Stimulated activated CD8-positive, alpha-beta memory T cell treated with anti-CD3 and anti-CD28 coated beads, Interleukin-7, amount 100 ng/mL, for 1 hour (primary cell): Measurements from ENCODE around the gene ANKHD1.
"Not testable (repeated sequence)": the region's sequence is repeated elsewhere in the genome, so short reads cannot be mapped to it uniquely, and the experiment has no call there.

Experiments
- DNase-seq, 2 donors: peaks; one replicate each; pipeline ENCODE4 v3.0.0-alpha.2; 2020; ENCODE audit warnings: low read depth in 2 of 2

Gene ANKHD1

DNA sequence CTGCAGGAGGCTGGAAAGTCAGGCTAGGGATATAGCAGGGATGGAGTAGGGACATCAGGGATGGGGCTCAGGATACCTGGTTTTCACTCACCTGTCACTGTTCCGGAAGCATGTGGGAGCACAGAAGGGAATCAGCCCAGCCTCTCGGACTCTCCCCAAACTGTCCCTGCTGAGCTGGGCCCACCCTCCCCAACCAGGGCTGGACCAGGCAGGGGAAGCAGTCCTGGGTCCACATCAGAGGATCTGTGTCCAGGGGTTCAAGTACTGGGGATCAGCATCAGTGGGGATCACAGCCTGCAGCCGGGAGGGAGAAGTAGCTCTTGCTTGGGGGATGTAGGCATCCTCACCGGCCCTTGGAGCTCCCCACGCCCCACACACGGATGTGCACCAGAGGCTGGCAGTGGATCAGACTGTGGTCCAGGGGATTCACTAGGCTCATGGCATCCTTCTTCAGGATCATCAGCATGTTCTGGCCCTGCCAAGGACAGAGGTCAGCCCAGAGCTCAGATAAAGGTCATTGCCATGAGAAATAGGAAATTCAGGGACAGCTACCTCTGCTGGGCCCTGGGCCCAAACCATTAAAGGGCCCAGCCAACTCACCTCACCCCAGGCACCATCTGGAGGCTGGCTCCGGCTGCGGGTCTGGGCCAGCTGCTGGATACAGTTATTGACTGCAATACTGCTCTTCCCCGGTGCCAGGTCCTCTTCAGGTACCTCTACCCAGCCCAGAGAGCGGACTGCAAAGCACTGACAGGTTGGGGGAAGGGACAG is 160.3 kb downstream of the ANKHD1 start:
- DNase-seq = no peak

DNA sequence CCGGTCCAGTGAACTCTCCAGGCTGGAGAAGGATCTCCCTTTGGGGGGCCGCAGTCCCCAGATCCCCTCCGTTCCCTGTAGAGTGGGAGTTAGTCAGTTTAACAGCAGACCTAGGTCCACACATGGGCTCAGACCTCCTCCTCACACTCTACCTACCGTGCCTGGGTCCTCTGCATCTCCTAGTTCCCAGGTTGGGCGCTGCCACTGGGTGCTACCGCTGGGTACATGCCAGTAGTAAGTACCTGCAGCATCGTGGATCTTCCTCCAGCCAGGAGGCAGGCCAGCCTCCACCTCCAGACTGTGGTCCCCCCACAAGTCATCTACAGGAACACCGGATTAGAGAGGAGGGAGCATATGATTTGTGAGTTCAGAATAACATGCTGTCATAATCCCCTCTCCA is 162.0 kb downstream of the ANKHD1 start:
- no peak for DNase-seq

DNA sequence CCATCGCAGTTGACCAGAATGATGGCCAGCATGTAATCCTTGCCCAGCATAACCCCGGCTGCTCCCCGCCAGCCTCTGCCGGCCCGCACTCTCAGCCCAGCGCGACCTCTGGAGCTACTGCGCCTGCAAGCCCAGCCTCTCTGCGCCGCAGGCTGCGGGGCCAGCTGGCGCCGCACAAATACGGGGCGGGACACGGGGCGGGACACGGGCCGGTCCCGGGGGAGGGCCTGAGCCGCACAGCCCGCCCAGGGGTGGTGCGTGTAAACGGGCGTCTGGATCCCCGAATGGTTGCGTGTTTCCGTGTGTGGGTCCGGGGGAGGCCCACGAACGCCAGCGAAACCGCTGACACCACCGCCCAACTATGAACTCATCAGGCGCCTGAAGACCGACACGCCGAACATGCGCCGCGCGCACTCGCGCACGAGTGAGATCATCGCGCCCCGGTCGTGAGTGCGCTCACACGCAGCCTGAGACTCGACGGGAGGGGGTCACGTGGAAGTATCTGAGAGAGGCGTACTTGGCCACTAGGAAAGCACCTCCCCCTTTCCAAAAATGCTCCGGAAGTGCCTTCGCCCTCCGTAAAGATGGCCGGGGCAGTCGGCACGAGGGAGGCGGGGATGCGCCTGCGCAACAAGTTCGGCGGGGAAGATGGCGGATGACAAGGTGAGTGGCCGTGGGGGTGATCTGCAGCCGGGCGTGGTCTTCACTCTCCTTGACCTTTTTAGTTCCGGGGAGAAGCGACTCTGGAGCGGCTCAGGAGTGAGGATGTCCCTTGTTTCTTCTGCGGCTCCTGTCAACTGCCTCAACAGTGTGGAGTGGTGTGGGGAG is 162.8 kb downstream of the ANKHD1 start, which contains the start of the genes APBB3 and SLC35A4:
Gene APBB3 (minus strand): TSS at position 403 of the 828 bp plus-strand sequence. CDS start 353 bp downstream, at position 50.
Gene SLC35A4 (plus strand): TSS at position 633 of the 828 bp plus-strand sequence. CDS start 2,342 bp downstream, outside the sequence.
- DNase-seq = peak; percentile 90

DNA sequence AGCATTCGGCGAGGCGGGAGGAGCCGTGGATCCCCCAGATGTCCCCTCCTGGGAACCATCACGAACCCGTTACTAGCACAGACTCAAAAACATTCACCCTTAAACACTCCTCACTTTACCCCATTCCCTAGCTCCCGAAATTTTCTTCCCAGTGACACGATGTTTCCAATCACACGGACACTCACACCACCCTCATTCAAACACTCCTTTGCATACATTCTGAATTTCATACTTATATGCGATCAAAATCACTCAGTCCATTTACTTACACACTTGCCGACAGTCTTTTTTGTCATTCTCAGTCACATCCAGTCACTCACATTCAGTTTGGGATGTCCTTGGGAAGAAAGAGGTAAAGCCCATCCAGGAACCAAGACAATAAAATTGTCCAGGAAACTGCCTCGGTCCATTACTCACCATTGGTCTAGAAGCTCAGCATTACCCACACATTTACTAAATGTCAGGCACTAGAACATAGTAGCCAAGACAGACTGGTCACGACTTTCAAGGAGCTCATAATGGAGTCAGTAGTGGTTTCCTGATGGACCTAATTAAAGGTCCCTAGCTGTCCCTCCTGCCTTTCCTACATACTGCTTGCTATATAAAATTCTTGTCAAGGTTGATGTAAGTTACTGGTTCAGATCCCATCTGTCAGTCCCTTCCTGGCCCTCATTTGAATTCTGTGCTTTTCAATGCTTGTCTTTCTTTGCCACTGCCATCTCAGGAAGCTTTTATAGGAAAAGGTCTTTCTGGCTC is 163.6 kb downstream of the ANKHD1 start:
- no peak for DNase-seq

DNA sequence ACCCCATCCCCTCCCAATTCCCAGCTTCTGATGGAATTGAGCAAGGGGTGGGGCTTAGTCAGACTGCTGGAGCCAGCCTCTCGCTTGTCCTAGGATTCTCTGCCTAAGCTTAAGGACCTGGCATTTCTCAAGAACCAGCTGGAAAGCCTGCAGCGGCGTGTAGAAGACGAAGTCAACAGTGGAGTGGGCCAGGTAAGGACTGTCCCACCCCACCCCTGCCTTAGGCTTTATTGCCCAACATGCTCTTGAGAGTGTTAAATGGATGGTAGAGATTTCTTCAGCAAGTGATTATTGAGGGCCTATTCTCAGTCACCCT is 164.1 kb downstream of the ANKHD1 start:
- DNase-seq = no peak

DNA sequence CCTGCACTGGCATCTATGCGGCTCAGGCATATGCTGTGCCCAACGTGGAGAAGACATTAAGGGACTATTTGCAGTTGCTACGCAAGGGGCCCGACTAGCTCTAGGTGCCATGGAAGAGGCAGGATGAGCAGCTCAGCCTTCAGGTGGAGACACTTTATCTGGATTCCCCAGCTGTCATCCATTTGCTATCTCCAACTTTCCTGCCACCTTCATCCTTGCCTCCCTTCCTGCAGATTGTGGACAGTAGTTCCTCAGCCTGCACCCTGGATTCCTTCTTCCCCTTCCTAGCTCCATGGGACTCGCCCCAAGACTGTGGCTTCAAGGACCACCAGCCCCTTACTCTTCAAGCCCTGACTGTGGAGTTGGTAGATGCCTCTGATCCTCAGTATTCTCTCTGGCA is 165.0 kb downstream of the ANKHD1 start:
- DNase-seq = no peak

DNA sequence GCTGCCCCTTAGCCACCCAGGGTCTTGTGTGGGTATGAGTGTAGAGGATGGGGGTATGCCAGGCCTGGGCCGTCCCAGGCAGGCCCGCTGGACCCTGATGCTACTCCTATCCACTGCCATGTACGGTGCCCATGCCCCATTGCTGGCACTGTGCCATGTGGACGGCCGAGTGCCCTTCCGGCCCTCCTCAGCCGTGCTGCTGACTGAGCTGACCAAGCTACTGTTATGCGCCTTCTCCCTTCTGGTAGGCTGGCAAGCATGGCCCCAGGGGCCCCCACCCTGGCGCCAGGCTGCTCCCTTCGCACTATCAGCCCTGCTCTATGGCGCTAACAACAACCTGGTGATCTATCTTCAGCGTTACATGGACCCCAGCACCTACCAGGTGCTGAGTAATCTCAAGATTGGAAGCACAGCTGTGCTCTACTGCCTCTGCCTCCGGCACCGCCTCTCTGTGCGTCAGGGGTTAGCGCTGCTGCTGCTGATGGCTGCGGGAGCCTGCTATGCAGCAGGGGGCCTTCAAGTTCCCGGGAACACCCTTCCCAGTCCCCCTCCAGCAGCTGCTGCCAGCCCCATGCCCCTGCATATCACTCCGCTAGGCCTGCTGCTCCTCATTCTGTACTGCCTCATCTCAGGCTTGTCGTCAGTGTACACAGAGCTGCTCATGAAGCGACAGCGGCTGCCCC is 165.6 kb downstream of the ANKHD1 start:
- no peak for DNase-seq

DNA sequence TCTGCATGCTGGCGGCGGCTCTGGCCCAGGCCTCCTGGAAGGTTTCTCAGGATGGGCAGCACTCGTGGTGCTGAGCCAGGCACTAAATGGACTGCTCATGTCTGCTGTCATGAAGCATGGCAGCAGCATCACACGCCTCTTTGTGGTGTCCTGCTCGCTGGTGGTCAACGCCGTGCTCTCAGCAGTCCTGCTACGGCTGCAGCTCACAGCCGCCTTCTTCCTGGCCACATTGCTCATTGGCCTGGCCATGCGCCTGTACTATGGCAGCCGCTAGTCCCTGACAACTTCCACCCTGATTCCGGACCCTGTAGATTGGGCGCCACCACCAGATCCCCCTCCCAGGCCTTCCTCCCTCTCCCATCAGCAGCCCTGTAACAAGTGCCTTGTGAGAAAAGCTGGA is 166.2 kb downstream of the ANKHD1 start:
- no peak for DNase-seq

DNA sequence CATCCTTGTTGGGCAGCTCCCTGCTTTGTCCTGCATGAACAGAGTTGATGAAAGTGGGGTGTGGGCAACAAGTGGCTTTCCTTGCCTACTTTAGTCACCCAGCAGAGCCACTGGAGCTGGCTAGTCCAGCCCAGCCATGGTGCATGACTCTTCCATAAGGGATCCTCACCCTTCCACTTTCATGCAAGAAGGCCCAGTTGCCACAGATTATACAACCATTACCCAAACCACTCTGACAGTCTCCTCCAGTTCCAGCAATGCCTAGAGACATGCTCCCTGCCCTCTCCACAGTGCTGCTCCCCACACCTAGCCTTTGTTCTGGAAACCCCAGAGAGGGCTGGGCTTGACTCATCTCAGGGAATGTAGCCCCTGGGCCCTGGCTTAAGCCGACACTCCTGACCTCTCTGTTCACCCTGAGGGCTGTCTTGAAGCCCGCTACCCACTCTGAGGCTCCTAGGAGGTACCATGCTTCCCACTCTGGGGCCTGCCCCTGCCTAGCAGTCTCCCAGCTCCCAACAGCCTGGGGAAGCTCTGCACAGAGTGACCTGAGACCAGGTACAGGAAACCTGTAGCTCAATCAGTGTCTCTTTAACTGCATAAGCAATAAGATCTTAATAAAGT is 166.9 kb downstream of the ANKHD1 start:
- no peak for DNase-seq

DNA sequence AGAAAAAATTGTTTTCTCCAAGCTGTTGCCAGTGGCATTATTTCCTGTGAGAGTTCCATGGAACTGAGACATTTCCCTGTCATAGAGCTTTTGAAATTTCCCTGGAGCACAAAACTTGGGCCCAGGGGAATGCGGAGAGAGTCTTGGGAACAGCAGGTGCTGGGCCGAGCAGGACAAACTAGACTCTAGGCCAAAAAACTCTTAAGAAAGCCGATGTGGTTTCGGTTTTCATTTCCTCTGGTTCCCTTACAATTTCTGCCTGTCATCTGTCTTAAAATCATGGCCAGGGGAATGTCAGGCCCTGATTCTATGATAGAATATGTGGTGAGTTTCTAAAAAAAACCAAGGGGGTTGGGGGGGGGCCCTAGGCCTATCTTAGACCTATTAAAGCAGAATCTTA is 167.6 kb downstream of the ANKHD1 start:
- DNase-seq = no peak

DNA sequence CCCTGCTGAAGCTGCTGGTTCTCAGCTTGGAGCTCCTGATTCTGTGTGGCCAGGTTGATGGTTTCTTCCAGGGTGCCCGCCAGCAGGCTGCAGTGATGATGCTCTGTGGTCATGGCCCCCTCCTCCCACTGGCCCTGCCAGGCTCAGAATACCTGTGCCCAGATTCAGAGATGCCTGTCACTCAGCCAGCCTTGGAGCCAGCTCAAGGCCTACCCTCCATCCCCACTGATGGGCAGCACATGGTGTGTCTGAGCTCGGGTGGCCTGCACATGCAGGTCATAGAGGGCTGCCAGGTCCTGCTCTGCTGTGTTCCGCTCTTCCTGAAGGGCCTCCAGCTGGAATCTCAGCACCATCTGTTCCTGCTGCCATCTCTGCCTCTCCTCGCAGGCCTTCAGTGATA is 168.4 kb downstream of the ANKHD1 start:
- no peak for DNase-seq

DNA sequence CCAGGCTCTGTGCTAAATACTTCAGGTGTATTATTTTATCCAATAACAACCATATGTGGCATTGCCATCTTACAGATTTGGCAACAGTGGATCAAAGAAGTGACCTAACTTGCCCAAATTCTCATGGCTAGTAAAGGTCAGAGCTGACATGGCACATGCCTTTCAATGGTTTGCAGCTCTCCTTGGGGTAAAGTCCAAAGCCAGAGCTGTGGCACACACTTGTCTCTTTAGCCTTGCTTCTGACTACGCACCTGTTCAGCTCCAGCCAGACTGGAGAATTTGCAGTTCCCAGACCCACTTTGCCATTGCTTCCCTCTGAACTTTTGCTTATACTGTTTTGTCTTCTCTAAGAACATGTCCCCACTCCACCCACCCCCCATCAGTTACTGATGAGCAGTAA is 168.9 kb downstream of the ANKHD1 start:
- DNase-seq = no peak

DNA sequence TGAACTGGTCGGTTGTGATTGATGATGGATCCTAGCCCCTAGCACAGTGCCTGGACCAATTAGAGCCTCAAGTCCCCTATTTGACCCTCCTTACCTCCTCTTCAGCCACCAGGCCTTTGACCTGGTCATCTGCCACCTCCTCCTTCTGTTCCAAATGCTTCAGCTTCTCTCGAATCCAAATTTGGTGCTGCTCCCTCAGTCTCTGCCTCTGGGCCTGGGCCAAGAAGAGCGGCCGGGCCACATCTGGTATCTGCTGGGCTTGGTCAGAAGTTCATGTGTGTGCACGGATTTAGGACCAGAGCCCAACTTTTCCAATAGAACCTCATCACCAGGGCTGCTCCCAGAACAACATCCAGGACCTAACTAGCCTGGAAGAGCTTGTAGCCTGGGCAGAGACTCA is 169.5 kb downstream of the ANKHD1 start:
- no peak for DNase-seq

DNA sequence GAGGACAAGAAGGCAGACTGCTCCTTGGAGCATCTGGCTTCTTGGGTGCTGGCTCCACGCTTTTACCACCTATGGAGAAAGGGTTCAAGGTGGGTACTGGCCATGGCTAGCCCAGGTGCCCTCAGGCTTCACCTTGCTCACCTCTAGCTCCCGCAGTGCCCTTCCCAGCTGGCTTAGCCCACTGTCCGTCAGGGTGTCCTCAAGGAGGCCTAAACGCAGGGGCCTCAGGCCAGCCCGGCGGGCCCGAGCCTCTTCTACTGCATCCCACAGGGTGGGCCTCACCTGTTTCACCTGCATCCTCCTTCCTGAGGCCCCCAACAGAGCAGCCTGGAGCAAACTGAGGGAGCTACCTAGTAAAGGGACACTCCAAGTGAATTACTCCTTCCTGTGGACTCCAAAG is 172.1 kb downstream of the ANKHD1 start:
- DNase-seq = no peak

DNA sequence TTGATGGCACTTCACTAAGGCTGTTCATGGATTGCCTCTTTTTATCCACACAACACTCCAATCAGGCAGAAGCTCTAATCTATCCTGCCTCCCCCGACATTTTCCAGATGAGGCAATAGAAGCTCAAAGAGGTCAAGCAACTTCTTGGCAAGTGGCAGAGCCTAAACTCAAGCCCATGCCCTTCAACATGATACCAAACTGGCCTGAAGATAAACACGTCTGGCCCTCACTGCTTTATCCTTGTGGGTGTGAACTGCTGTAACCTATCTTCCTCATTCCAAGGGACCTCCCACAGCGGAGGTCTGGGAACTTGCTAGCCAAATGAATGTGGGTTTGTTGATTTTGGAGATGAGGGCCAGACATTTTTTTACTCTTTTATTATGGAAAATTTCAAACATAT is 172.5 kb downstream of the ANKHD1 start:
- DNase-seq = no peak

DNA sequence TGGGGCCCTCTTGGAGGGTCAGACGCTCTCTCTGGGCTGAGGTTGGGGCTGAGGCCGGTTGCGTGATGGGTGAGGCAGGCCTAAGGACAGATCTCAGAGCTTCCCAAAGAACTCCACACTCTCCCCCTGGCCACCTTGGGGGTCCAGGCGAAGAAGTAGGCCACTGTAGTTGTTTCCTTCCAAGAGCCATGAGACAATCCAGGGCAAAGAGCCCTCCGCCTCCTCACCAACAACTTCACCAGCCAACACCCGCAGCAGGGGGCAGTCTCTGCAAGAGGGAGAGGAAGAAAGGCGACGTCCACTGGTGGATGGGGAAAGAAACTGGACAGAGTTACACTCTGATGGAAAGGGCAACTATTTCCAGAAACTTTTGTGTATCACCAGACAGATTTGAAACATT is 173.7 kb downstream of the ANKHD1 start:
- DNase-seq = no peak

DNA sequence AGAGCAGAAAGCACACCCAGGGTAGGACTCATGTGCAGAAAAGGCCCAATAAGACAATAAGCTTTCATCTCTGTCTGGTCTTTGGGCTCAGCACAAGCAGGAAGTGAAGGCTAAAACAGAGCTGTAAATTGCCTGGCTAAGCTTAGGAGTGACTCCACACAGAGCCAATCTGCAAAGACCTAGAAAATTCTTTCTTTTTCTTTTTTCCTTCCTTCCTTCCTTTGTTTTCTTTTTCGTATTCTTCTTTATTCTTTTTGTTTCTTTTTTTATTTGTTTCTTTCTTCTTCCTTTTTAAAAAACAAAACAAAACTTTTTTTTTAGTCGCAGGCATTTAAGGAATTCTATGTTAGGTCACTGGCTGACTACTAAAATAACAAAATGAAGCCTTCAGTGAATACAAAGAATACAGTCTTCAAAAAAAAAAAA is 175.2 kb downstream of the ANKHD1 start:
- DNase-seq = no peak

DNA sequence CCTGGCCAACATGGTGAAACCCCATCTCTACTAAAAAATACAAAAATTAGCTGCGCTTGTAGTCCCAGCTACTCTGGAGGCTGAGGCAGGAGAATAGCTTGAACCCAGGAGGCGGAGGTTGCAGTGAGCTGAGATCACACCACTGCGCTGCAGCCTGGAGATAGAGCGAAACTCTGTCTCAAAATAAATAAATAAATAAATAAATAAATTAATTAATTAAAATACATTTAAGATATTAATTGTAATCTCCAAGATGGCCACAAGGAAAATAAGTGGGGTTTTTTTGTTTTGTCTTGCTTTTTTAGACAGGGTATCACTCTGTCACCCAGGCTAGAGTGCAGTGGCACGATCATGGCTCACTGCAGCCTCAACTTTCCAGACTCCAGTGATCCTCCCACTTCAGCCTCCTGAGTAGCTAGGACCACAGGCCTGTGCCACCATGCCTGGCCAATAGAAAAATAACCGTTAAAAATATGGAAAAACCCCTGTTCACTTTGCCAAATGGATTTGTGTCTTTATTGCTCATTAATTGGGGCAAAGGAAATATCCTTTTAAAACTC is 177.6 kb downstream of the ANKHD1 start:
- DNase-seq = not testable (repeated sequence)

DNA sequence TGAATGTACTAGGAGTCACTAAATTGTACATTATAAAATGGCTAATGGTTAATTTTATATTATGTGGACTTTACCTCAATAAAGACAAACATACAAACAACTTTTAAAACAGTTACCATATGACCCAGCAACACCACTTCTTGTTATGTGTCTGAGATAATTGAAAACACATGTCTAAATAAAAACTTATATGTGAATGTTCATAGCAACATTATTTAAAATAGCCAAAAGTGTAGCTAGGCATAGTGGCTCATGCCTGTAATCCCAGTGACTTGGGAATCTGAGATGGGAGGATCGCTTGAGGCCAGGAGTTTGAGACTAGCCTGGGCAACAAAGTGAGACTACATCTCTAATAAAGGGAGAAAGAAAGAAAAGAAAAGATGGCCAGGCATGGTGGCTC is 185.9 kb downstream of the ANKHD1 start:
- no peak for DNase-seq

DNA sequence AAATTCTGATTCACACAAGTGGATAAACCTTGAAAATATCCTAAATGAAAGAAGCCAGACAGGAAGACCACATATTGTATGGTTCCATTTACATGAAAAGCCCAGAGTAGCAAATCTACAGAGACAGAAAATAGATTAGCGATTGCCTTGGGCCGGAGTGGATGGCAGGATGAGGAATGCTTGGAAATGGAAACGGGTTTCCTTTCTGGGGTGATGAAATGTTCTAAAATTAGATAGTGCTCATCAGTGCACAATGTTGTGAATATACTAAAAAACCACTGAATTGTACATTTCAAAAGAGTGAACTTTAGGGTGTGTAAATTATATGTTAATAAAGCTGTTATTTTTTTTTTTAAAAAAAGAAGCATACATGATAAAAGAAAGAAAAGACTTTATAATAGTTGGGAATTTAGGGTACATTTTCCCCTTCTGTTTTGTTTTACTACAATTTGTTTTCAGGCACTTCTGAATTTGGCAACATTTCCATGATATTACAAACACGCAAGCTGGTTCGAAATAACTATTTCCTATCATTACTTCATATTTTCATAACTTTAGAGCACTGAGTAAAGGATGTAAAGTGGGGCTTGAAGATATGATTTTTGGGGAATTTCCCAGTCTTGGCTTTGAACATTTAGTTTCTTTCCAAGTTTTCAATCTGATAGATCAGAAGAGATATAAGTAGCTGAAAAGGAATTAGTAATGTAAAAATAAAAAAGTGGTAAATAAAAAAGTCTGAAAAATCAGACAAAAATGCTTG is 186.9 kb downstream of the ANKHD1 start:
- no peak for DNase-seq
